Measurements from ENCODE around the gene UBXN7.

DNA sequence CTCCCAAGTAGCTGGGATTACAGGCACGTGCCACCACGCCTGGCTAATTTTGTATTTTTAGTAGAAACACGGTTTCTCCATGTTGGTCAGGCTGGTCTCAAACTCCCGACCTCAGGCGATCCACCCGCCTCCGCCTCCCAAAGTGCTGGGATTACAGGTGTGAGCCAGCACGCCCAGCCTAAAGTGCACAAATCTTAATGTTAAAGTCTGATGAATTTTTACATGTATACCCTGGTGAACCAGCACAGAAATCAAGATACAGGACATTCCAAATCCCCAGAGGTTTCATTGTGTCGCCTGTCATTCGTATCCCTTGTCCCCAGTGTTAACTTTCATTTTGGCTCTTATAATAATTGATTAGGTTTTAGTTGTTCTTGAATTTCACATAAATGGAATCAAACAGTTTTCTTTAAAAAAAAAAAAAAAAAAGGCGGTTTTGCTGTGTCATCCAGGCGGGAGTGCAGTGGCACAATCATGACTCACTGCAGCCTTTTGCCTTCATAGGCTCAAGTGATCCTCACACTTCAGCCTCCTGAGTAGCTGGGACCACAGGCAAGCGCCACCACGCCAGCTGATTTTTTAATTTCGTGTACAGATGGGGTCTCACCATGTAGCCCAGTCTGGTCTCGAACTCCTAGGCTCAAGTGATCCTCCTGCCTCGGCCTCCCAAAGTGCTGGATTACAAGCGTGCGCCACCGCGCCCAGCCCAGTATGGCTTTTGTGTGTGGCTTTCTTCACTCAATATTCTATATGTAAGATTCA lies 92.6 kb downstream of the UBXN7 start:
- TF ChIP-seq, protein P1, sequence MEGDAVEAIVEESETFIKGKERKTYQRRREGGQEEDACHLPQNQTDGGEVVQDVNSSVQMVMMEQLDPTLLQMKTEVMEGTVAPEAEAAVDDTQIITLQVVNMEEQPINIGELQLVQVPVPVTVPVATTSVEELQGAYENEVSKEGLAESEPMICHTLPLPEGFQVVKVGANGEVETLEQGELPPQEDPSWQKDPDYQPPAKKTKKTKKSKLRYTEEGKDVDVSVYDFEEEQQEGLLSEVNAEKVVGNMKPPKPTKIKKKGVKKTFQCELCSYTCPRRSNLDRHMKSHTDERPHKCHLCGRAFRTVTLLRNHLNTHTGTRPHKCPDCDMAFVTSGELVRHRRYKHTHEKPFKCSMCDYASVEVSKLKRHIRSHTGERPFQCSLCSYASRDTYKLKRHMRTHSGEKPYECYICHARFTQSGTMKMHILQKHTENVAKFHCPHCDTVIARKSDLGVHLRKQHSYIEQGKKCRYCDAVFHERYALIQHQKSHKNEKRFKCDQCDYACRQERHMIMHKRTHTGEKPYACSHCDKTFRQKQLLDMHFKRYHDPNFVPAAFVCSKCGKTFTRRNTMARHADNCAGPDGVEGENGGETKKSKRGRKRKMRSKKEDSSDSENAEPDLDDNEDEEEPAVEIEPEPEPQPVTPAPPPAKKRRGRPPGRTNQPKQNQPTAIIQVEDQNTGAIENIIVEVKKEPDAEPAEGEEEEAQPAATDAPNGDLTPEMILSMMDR (IDR thresholded peaks at IDR 0.05), result no peak
- TF ChIP-seq EZH2phosphoT487 (IDR thresholded peaks at IDR 0.05; ENCODE audit: borderline replicate concordance, low read depth), result no peak

Measured in SK-N-SH (cell line).